Panc1 (cell line): ENCODE results near the gene EGFR. TPM values are rescaled to one million over a fixed set of nuclear protein-coding genes. Genes with fewer than 3 reads are reported as not detected.

ENCODE experiments used
- ATAC-seq: fragments of 200-7000 bp; cut with Tn5 transposase; 2 replicates; pipeline ENCODE4 v1.9.1; 2020; ENCODE audit warnings: mild to moderate bottlenecking, moderate library complexity
- BruUV-seq: library from RNA; stranded (reverse); fragments of 400-500 nt; replicated peaks from 2 replicates; lab custom pipeline; 2021; lab: Mats Ljungman, UMichigan
- CTCF ChIA-PET: fragments of 300-600 bp; sonication (Branson Sonifier 250); formaldehyde crosslinking; loops from one replicate; lab custom pipeline; 2022; ENCODE audit warnings: antibody characterized with exemption; lab: Charles Lee
- POLR2A ChIA-PET: fragments of 300-600 bp; sonication (Branson Sonifier 250); formaldehyde crosslinking; loops from one replicate; lab custom pipeline; 2022; ENCODE audit warnings: antibody characterized with exemption; lab: Charles Lee
- DNase-seq: peaks from one replicate; pipeline ENCODE4 v3.0.0-alpha.2; 2010; ENCODE audit warnings: low read depth, low spot score
- H3K27ac ChIP-seq: 2 replicates; pipeline ENCODE4 v1.5.1; 2011; ENCODE audit warnings: mild to moderate bottlenecking, low read length, inconsistent platforms
- H3K27me3 ChIP-seq: fragments of 200-500 bp; sonication (Bioruptor generic); 2 replicates; pipeline ENCODE4 v1.6.0; 2014; ENCODE audit warnings: low read length, inconsistent platforms; ENCODE audit not compliant: control insufficient read depth, insufficient read depth
- H3K36me3 ChIP-seq: fragments of 200-500 bp; sonication (Bioruptor generic); 2 replicates; pipeline ENCODE4 v1.5.1; 2014; ENCODE audit warnings: inconsistent platforms, mild to moderate bottlenecking, low read length, moderate library complexity; ENCODE audit not compliant: control insufficient read depth, insufficient read depth
- H3K4me1 ChIP-seq: 2 replicates; pipeline ENCODE4 v1.5.1; 2011; ENCODE audit warnings: inconsistent platforms, mild to moderate bottlenecking, low read length, moderate library complexity; ENCODE audit not compliant: control insufficient read depth, insufficient read depth
- H3K4me3 ChIP-seq, 2 experiments: 2 replicates each; pipeline ENCODE4 v1.5.1; 2011 to 2012; ENCODE audit warnings: low read depth in 2 of 2, low read length in 2 of 2, mild to moderate bottlenecking in 2 of 2, inconsistent platforms in 1 of 2, moderate library complexity in 1 of 2
- H3K9me3 ChIP-seq: fragments of 200-500 bp; sonication (Bioruptor generic); 2 replicates; pipeline ENCODE4 v1.5.1; 2014; ENCODE audit warnings: low read depth, mild to moderate bottlenecking, inconsistent platforms, low read length, moderate library complexity; ENCODE audit not compliant: control insufficient read depth, insufficient read depth
- CTCF ChIP-seq: fragments of 450-650 bp; IDR thresholded peaks from 2 replicates; pipeline ENCODE4 v1.5.1; 2017; ENCODE audit warnings: mild to moderate bottlenecking
- POLR2AphosphoS5 ChIP-seq: IDR thresholded peaks from 2 replicates; pipeline ENCODE4 v1.6.1; 2012; ENCODE audit warnings: mild to moderate bottlenecking, low read depth, low read length, moderate library complexity
- SIN3A ChIP-seq: IDR thresholded peaks from 2 replicates; pipeline ENCODE4 v1.6.1; 2012; ENCODE audit warnings: low read depth, mild to moderate bottlenecking, low read length, moderate library complexity, borderline replicate concordance; ENCODE audit not compliant: insufficient read depth
- TCF7L2 ChIP-seq: IDR thresholded peaks from 2 replicates; pipeline ENCODE4 v1.6.1; 2011; ENCODE audit warnings: mild to moderate bottlenecking, low read depth, low read length, inconsistent platforms
- in situ Hi-C: cut with HindIII; loops from 2 replicates; pipeline ENCODE4 v1.10.0; 2016; ENCODE audit warnings: low sequenced_read_pairs, low pct_unique_long_range_greater_than_20kb
- intact Hi-C: fragments of 100-400 bp; cut with micrococcal nuclease; formaldehyde crosslinking; loops from one replicate; pipeline ENCODE4 v1.10.0; 2022; ENCODE audit not compliant: unreplicated experiment
- total RNA-seq: library from RNA; stranded (reverse); gene quantifications from one replicate; pipeline ENCODE4 v1.2.1, GENCODE V29; 2021; ENCODE audit not compliant: unreplicated experiment
- TF ChIP-seq, protein P1 (sequence below), 2 experiments: IDR thresholded peaks; 2 replicates each; pipeline ENCODE4 v1.6.1; 2011 to 2012; ENCODE audit warnings: low read depth in 2 of 2, control low read depth in 1 of 2, low read length in 1 of 2, mild to moderate bottlenecking in 1 of 2, moderate library complexity in 1 of 2; ENCODE audit not compliant: insufficient read depth in 1 of 2

Gene EGFR
- total RNA-seq, 1 experiment from 2014 or later = 156 TPM

DNA sequence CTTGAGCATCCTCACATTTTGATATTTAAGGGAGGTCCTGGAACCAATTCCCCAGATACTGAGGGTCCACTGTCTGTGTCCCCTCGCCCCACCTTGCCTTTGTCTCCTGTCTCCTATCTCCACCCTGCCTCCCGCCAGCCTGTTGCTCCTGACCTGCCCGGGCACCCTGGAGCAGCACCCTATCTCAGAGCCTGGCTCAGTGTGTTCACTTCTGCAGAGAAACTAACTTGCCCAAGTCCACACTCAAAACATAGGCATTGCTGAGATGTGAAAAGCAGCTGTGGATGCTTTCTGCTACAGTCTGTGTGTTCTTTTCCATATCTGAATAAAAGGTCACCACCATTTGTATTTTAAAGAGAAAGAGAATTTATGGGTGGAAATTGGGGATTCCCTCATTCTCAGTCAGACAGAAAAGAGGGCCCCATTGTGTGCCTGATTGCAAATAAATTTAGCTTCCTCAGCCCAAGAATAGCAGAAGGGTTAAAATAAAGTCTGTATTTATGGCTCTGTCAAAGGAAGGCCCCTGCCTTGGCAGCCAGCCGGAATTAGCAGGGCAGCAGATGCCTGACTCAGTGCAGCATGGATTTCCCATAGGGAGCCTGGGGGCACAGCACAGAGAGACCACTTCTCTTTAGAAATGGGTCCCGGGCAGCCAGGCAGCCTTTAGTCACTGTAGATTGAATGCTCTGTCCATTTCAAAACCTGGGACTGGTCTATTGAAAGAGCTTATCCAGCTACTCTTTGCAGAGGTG lies 161.3 kb downstream of the EGFR start:
- no peak for ATAC-seq
- Histone ChIP-seq H3K4me1 (peaks cover 5% of the 10 kb centered on the region; the same call in 1 of the 2 replicates), H3K36me3 (peaks cover 29% of the 10 kb centered on the region), H3K27ac (no peak overlapping the region), H3K9me3 (no peaks in the 10 kb centered on the region), H3K27me3 (no peaks in the 10 kb centered on the region), H3K4me3 (no peak overlapping the region)
- BruUV-seq = no TSS peak
- no peak for DNase-seq
- in situ Hi-C loops = no loop called here
- intact Hi-C loops = no loop called here
- TF ChIP-seq POLR2AphosphoS5 (no peak), TCF7L2 (no peak)
- CTCF ChIA-PET = no interaction called here
- POLR2A ChIA-PET = no interaction called here

DNA sequence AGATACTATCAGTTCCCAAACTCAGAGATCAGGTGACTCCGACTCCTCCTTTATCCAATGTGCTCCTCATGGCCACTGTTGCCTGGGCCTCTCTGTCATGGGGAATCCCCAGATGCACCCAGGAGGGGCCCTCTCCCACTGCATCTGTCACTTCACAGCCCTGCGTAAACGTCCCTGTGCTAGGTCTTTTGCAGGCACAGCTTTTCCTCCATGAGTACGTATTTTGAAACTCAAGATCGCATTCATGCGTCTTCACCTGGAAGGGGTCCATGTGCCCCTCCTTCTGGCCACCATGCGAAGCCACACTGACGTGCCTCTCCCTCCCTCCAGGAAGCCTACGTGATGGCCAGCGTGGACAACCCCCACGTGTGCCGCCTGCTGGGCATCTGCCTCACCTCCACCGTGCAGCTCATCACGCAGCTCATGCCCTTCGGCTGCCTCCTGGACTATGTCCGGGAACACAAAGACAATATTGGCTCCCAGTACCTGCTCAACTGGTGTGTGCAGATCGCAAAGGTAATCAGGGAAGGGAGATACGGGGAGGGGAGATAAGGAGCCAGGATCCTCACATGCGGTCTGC lies 162.2 kb downstream of the EGFR start:
- no peak overlapping the region for H3K4me3 ChIP-seq
- H3K27me3 ChIP-seq = no peaks in the 10 kb centered on the region
- BruUV-seq = no TSS peak
- ChIA-PET POLR2A (no interaction called here), CTCF (no interaction called here)
- no peak for ATAC-seq
- no peak for DNase-seq
- H3K9me3 ChIP-seq = no peaks in the 10 kb centered on the region
- intact Hi-C loops (no loop called here), in situ Hi-C loops (no loop called here)
- H3K4me1 ChIP-seq = peaks cover 13% of the 10 kb centered on the region
- H3K27ac ChIP-seq = no peak overlapping the region
- peaks cover 24% of the 10 kb centered on the region for H3K36me3 ChIP-seq
- no peak for TF ChIP-seq POLR2AphosphoS5
- TF ChIP-seq TCF7L2 = no peak
- no peak for TF ChIP-seq SIN3A
- TF ChIP-seq CTCF = no peak
- TF ChIP-seq, protein P1, sequence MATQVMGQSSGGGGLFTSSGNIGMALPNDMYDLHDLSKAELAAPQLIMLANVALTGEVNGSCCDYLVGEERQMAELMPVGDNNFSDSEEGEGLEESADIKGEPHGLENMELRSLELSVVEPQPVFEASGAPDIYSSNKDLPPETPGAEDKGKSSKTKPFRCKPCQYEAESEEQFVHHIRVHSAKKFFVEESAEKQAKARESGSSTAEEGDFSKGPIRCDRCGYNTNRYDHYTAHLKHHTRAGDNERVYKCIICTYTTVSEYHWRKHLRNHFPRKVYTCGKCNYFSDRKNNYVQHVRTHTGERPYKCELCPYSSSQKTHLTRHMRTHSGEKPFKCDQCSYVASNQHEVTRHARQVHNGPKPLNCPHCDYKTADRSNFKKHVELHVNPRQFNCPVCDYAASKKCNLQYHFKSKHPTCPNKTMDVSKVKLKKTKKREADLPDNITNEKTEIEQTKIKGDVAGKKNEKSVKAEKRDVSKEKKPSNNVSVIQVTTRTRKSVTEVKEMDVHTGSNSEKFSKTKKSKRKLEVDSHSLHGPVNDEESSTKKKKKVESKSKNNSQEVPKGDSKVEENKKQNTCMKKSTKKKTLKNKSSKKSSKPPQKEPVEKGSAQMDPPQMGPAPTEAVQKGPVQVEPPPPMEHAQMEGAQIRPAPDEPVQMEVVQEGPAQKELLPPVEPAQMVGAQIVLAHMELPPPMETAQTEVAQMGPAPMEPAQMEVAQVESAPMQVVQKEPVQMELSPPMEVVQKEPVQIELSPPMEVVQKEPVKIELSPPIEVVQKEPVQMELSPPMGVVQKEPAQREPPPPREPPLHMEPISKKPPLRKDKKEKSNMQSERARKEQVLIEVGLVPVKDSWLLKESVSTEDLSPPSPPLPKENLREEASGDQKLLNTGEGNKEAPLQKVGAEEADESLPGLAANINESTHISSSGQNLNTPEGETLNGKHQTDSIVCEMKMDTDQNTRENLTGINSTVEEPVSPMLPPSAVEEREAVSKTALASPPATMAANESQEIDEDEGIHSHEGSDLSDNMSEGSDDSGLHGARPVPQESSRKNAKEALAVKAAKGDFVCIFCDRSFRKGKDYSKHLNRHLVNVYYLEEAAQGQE (IDR thresholded peaks at IDR 0.05; ENCODE audit: insufficient read depth in 1 of 2, low read depth in 2 of 2, low read length in 1 of 2) = no peak

DNA sequence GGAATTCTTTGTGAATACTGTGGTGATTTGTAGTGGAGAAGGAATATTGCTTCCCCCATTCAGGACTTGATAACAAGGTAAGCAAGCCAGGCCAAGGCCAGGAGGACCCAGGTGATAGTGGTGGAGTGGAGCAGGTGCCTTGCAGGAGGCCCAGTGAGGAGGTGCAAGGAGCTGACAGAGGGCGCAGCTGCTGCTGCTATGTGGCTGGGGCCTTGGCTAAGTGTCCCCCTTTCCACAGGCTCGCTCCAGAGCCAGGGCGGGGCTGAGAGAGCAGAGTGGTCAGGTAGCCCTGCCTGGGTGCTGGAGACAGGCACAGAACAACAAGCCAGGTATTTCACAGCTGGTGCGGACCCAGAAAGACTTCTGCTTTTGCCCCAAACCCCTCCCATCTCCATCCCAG lies 162.9 kb downstream of the EGFR start:
- H3K27ac ChIP-seq = no peak overlapping the region
- ATAC-seq (no peak), DNase-seq (no peak)
- H3K4me1 ChIP-seq = peaks cover 19% of the 10 kb centered on the region
- intact Hi-C loops = no loop called here
- no peaks in the 10 kb centered on the region for H3K9me3 ChIP-seq
- peaks cover 20% of the 10 kb centered on the region for H3K36me3 ChIP-seq
- H3K27me3 ChIP-seq = no peaks in the 10 kb centered on the region
- H3K4me3 ChIP-seq = no peak overlapping the region
- ChIA-PET CTCF (no interaction called here), POLR2A (no interaction called here)
- BruUV-seq = no TSS peak
- TF ChIP-seq TCF7L2 (no peak), SIN3A (no peak), CTCF (no peak), POLR2AphosphoS5 (no peak)
- TF ChIP-seq, protein P1 (IDR thresholded peaks at IDR 0.05; ENCODE audit: insufficient read depth in 1 of 2, low read depth in 2 of 2, low read length in 1 of 2) = no peak
- in situ Hi-C loops = no loop called here
